Measurements from ENCODE around the gene SHC1.
A peak's percentile ranks its signal among the peaks of the same experiment; 100 is the strongest.

Gene SHC1

GRCh38 chr1:154956544-154956941 lies 14.0 kb downstream of the SHC1 start:
- DNase-seq (ENCODE audit: low read depth) = no peak

- peak; percentile 65 for DNase-seq (ENCODE audit: low read depth)
These were observed 14.6 kb downstream of the SHC1 start, which contains the start of gene PBXIP1 for GRCh38 chr1:154955718-154956543. Gene PBXIP1 (minus strand): TSS chr1:154956099. CDS start chr1:154953721, 2,378 bp downstream.

- DNase-seq (ENCODE audit: low read depth) = peak; percentile 83
These were observed 15.4 kb downstream of the SHC1 start for GRCh38 chr1:154955039-154955717.

GRCh38 chr1:154954541-154954940 lies 16.0 kb downstream of the SHC1 start:
- DNase-seq (ENCODE audit: low read depth) = no peak

GRCh38 chr1:154953611-154954038 lies 16.9 kb downstream of the SHC1 start:
- DNase-seq (ENCODE audit: low read depth) = no peak

- DNase-seq (ENCODE audit: low read depth) = no peak
These were observed 17.9 kb downstream of the SHC1 start for GRCh38 chr1:154952664-154953063.

- peak; percentile 44 for DNase-seq (ENCODE audit: low read depth)
These were observed 18.5 kb downstream of the SHC1 start for GRCh38 chr1:154951901-154952657.

- DNase-seq (ENCODE audit: low read depth) = no peak
These were observed 22.5 kb downstream of the SHC1 start for GRCh38 chr1:154948079-154948478.

- DNase-seq (ENCODE audit: low read depth) = no peak
These were observed 24.3 kb downstream of the SHC1 start for GRCh38 chr1:154945962-154946850.

- DNase-seq (ENCODE audit: low read depth) = no peak
These were observed 25.2 kb downstream of the SHC1 start for GRCh38 chr1:154945160-154945961.

- no peak for DNase-seq (ENCODE audit: low read depth)
These were observed 26.0 kb downstream of the SHC1 start for GRCh38 chr1:154944401-154945159.

GRCh38 chr1:154943649-154944400 lies 26.7 kb downstream of the SHC1 start:
- DNase-seq (ENCODE audit: low read depth) = no peak

GRCh38 chr1:154941333-154942013 lies 29.1 kb downstream of the SHC1 start:
- no peak for DNase-seq (ENCODE audit: low read depth)

- DNase-seq (ENCODE audit: low read depth) = no peak
These were observed 29.8 kb downstream of the SHC1 start for GRCh38 chr1:154940651-154941194.

GRCh38 chr1:154940213-154940560 lies 30.4 kb downstream of the SHC1 start:
- DNase-seq (ENCODE audit: low read depth) = no peak

- no peak for DNase-seq (ENCODE audit: low read depth)
These were observed 31.7 kb downstream of the SHC1 start for GRCh38 chr1:154938604-154939399.

- DNase-seq (ENCODE audit: low read depth) = no peak
These were observed 32.6 kb downstream of the SHC1 start for GRCh38 chr1:154937988-154938386.
